NCI-H446 (cell line): ENCODE results near the gene LEMD2.
"Not testable (repeated sequence)": the region's sequence is repeated elsewhere in the genome, so short reads cannot be mapped to it uniquely, and the experiment has no call there.

Experiments used
- DNase-seq, 2 experiments: peaks; one replicate each; lab custom pipeline; 2025; lab: John Stamatoyannopoulos, UW

LEMD2 gene

GRCh38 chr6:33788694-33789549 is at the start of gene LEMD2:
LEMD2 (minus strand) TSS chr6:33789130; CDS start chr6:33789116, 14 bp downstream.
- peak; percentile 83 to 93 for DNase-seq

- DNase-seq = no peak
Observed at GRCh38 chr6:33837971-33838665, 49.2 kb upstream of the LEMD2 start.

- DNase-seq = peak in 1 of 2 experiments; percentile 31
Observed at GRCh38 chr6:33836806-33837469, 48.0 kb upstream of the LEMD2 start.

GRCh38 chr6:33834401-33835392 is 45.8 kb upstream of the LEMD2 start:
- DNase-seq = no peak

GRCh38 chr6:33833599-33833998 is 44.7 kb upstream of the LEMD2 start:
- DNase-seq = no peak

- DNase-seq = not testable (repeated sequence)
Observed at GRCh38 chr6:33832831-33833230, 43.9 kb upstream of the LEMD2 start.

GRCh38 chr6:33831725-33832124 is 42.8 kb upstream of the LEMD2 start:
- DNase-seq = not testable (repeated sequence)

- DNase-seq = no peak
Observed at GRCh38 chr6:33830635-33831240, 41.8 kb upstream of the LEMD2 start.

GRCh38 chr6:33828764-33829731 is 40.1 kb upstream of the LEMD2 start:
- DNase-seq = no peak

- no peak for DNase-seq
Observed at GRCh38 chr6:33828452-33828763, 39.5 kb upstream of the LEMD2 start.

- no peak for DNase-seq
Observed at GRCh38 chr6:33827546-33828451, 38.9 kb upstream of the LEMD2 start.

GRCh38 chr6:33826537-33826936 is 37.6 kb upstream of the LEMD2 start:
- no peak for DNase-seq

GRCh38 chr6:33824461-33825154 is 35.7 kb upstream of the LEMD2 start:
- DNase-seq = no peak

- no peak for DNase-seq
Observed at GRCh38 chr6:33823806-33824205, 34.9 kb upstream of the LEMD2 start.

- peak in 1 of 2 experiments; percentile 19 for DNase-seq
Observed at GRCh38 chr6:33822575-33823395, 33.9 kb upstream of the LEMD2 start.

- no peak for DNase-seq
Observed at GRCh38 chr6:33820784-33821520, 32.0 kb upstream of the LEMD2 start.

GRCh38 chr6:33820243-33820642 is 31.3 kb upstream of the LEMD2 start:
- no peak for DNase-seq
